SK-N-SH treated with all-trans-retinoic acid at 6 μM for 48 hours (cell line): ENCODE measurements around the gene CCDC183.

Source experiments
- ATAC-seq: fragments of 200-7000 bp; cut with Tn5 transposase; 3 replicates; pipeline ENCODE4 v1.9.1; 2020; ENCODE audit warnings: mild to moderate bottlenecking, moderate library complexity
- ARNTL ChIP-seq: fragments of 450-650 bp; formaldehyde crosslinking; IDR thresholded peaks from 2 replicates; pipeline ENCODE4 v1.5.0; 2020; ENCODE audit warnings: low read depth, mild to moderate bottlenecking, moderate library complexity, borderline replicate concordance
- BACH2 ChIP-seq: fragments of 250-450 bp; sonication (Bioruptor Pico); IDR thresholded peaks from 2 replicates; pipeline ENCODE4 v1.9.0; 2021; ENCODE audit warnings: mild to moderate bottlenecking, borderline replicate concordance
- CREB5 ChIP-seq: fragments of 250-450 bp; sonication (Bioruptor Pico); IDR thresholded peaks from 2 replicates; pipeline ENCODE4 v1.5.1; 2020; ENCODE audit warnings: low read depth, mild to moderate bottlenecking, moderate library complexity
- CSDC2 ChIP-seq: fragments of 250-450 bp; sonication (Bioruptor Pico); IDR thresholded peaks from 2 replicates; pipeline ENCODE4 v1.5.0; 2020; ENCODE audit warnings: mild to moderate bottlenecking, moderate library complexity
- CSRNP3 ChIP-seq: fragments of 250-450 bp; sonication (Bioruptor Pico); IDR thresholded peaks from 2 replicates; pipeline ENCODE4 v1.5.1; 2021; ENCODE audit warnings: mild to moderate bottlenecking, moderate library complexity
- ESRRG ChIP-seq: fragments of 250-450 bp; sonication (Bioruptor Pico); IDR thresholded peaks from 2 replicates; pipeline ENCODE4 v1.6.1; 2021; ENCODE audit warnings: mild to moderate bottlenecking
- GLIS3 ChIP-seq: fragments of 250-450 bp; sonication (Bioruptor Pico); IDR thresholded peaks from 2 replicates; pipeline ENCODE4 v1.5.0; 2020; ENCODE audit warnings: mild to moderate bottlenecking, moderate library complexity
- ISL1 ChIP-seq: fragments of 250-450 bp; sonication (Bioruptor Pico); IDR thresholded peaks from 2 replicates; pipeline ENCODE4 v2.1.2; 2022; ENCODE audit warnings: mild to moderate bottlenecking, moderate library complexity
- OSR1 ChIP-seq: fragments of 250-450 bp; sonication (Bioruptor Pico); IDR thresholded peaks from 2 replicates; pipeline ENCODE4 v1.8.0; 2022; ENCODE audit warnings: moderate library complexity, mild to moderate bottlenecking, inconsistent platforms
- PATZ1 ChIP-seq: fragments of 250-450 bp; sonication (Bioruptor Pico); IDR thresholded peaks from 2 replicates; pipeline ENCODE4 v1.8.0; 2020; ENCODE audit warnings: mild to moderate bottlenecking, moderate library complexity, borderline replicate concordance
- POU6F1 ChIP-seq: fragments of 250-450 bp; sonication (Bioruptor Pico); IDR thresholded peaks from 2 replicates; pipeline ENCODE4 v1.8.0; 2021; ENCODE audit warnings: low read depth, mild to moderate bottlenecking, moderate library complexity, borderline replicate concordance
- RARB ChIP-seq: fragments of 250-450 bp; sonication (Bioruptor Pico); IDR thresholded peaks from 2 replicates; pipeline ENCODE4 v1.8.0; 2021; ENCODE audit warnings: mild to moderate bottlenecking, moderate library complexity
- SNAI2 ChIP-seq: fragments of 250-450 bp; sonication (Bioruptor Pico); IDR thresholded peaks from 2 replicates; pipeline ENCODE4 v1.5.0; 2020; ENCODE audit warnings: mild to moderate bottlenecking, moderate library complexity
- TCF4 ChIP-seq: fragments of 250-450 bp; sonication (Bioruptor Pico); IDR thresholded peaks from 2 replicates; pipeline ENCODE4 v1.8.0; 2021; ENCODE audit warnings: mild to moderate bottlenecking, moderate library complexity, borderline replicate concordance
- ZC3H10 ChIP-seq: fragments of 250-450 bp; sonication (Bioruptor Pico); IDR thresholded peaks from 2 replicates; pipeline ENCODE4 v1.5.1; 2021; ENCODE audit warnings: mild to moderate bottlenecking, moderate library complexity
- ZFP3 ChIP-seq: fragments of 250-450 bp; sonication (Bioruptor Pico); IDR thresholded peaks from 2 replicates; pipeline ENCODE4 v1.5.0; 2020; ENCODE audit warnings: mild to moderate bottlenecking, moderate library complexity
- ZFP30 ChIP-seq: fragments of 450-650 bp; formaldehyde crosslinking; IDR thresholded peaks from 2 replicates; pipeline ENCODE4 v1.5.0; 2022; ENCODE audit warnings: mild to moderate bottlenecking, moderate library complexity
- ZNF565 ChIP-seq: fragments of 450-650 bp; formaldehyde crosslinking; conservative IDR thresholded peaks from 2 replicates; pipeline ENCODE4 v1.5.0; 2020; ENCODE audit warnings: low read depth, mild to moderate bottlenecking, moderate library complexity
- ZNF70 ChIP-seq: fragments of 450-650 bp; formaldehyde crosslinking; IDR thresholded peaks from 2 replicates; pipeline ENCODE4 v1.5.0; 2020; ENCODE audit warnings: mild to moderate bottlenecking, moderate library complexity
- ZNF8 ChIP-seq: fragments of 450-650 bp; formaldehyde crosslinking; IDR thresholded peaks from 2 replicates; pipeline ENCODE4 v1.5.0; 2020; ENCODE audit warnings: mild to moderate bottlenecking, moderate library complexity

Gene CCDC183

GRCh38 chr9:136838314-136839228 is 42.4 kb downstream of the CCDC183 start:
- TF ChIP-seq CSDC2 (CRISPR knock-in tag) (no peak), SNAI2 (CRISPR knock-in tag) (no peak), ZFP30 (CRISPR knock-in tag) (no peak), ISL1 (no peak), ZNF8 (no peak), CSRNP3 (CRISPR knock-in tag) (no peak), OSR1 (no peak), POU6F1 (CRISPR knock-in tag) (no peak), ZNF565 (CRISPR knock-in tag) (no peak), CREB5 (CRISPR knock-in tag) (no peak), RARB (CRISPR knock-in tag) (no peak), ARNTL (CRISPR knock-in tag) (no peak), ESRRG (CRISPR knock-in tag) (no peak), GLIS3 (CRISPR knock-in tag) (no peak)
- ATAC-seq: no peak

GRCh38 chr9:136839229-136840139 is 43.3 kb downstream of the CCDC183 start:
- no peak for ATAC-seq
- no peak for TF ChIP-seq OSR1
- no peak for TF ChIP-seq ZFP30 (CRISPR knock-in tag)
- TF ChIP-seq ISL1: no peak
- no peak for TF ChIP-seq SNAI2 (CRISPR knock-in tag)
- no peak for TF ChIP-seq ZNF565 (CRISPR knock-in tag)
- no peak for TF ChIP-seq RARB (CRISPR knock-in tag)
- no peak for TF ChIP-seq BACH2
- no peak for TF ChIP-seq ZC3H10 (CRISPR knock-in tag)
- no peak for TF ChIP-seq ZFP3 (CRISPR knock-in tag)
- no peak for TF ChIP-seq CSRNP3 (CRISPR knock-in tag)

- ATAC-seq: no peak
- TF ChIP-seq ISL1 (no peak), GLIS3 (CRISPR knock-in tag) (no peak), ZFP3 (CRISPR knock-in tag) (no peak), RARB (CRISPR knock-in tag) (no peak), ESRRG (CRISPR knock-in tag) (no peak)
These were observed 44.2 kb downstream of the CCDC183 start for GRCh38 chr9:136840140-136840876.

- peak; percentile 66 for ATAC-seq
- TF ChIP-seq ZNF8 (no peak), ZNF565 (CRISPR knock-in tag) (no peak), ZFP3 (CRISPR knock-in tag) (no peak), PATZ1 (CRISPR knock-in tag) (no peak), CSRNP3 (CRISPR knock-in tag) (no peak), ZNF70 (CRISPR knock-in tag) (no peak), ESRRG (CRISPR knock-in tag) (no peak), TCF4 (CRISPR knock-in tag) (no peak), ZC3H10 (CRISPR knock-in tag) (no peak), GLIS3 (CRISPR knock-in tag) (no peak)
These were observed 44.9 kb downstream of the CCDC183 start for GRCh38 chr9:136840877-136841645.
